DMS53 (cell line): ENCODE results near the gene CPED1.
A peak's percentile ranks its signal among the peaks of the same experiment; 100 is the strongest.
"Not testable (repeated sequence)": the region's sequence is repeated elsewhere in the genome, so short reads cannot be mapped to it uniquely, and the experiment has no call there.

Source experiments
- DNase-seq: peaks from one replicate; lab custom pipeline; 2025; lab: John Stamatoyannopoulos, UW

CPED1 gene

GRCh38 chr7:121252523-121253235 lies 264.2 kb downstream of the CPED1 start:
- not testable (repeated sequence) for DNase-seq

GRCh38 chr7:121259826-121260225 lies 271.3 kb downstream of the CPED1 start:
- no peak for DNase-seq

GRCh38 chr7:121261207-121261884 lies 272.8 kb downstream of the CPED1 start:
- DNase-seq = no peak

- no peak for DNase-seq
Observed at GRCh38 chr7:121262221-121262620, 273.7 kb downstream of the CPED1 start.

GRCh38 chr7:121262969-121263368 lies 274.5 kb downstream of the CPED1 start:
- DNase-seq = no peak

GRCh38 chr7:121266307-121266894 lies 277.9 kb downstream of the CPED1 start:
- DNase-seq = no peak

GRCh38 chr7:121267612-121268011 lies 279.1 kb downstream of the CPED1 start:
- DNase-seq = no peak

GRCh38 chr7:121269798-121270197 lies 281.3 kb downstream of the CPED1 start:
- DNase-seq = no peak

- no peak for DNase-seq
Observed at GRCh38 chr7:121271098-121271497, 282.6 kb downstream of the CPED1 start.

GRCh38 chr7:121271916-121272315 lies 283.4 kb downstream of the CPED1 start:
- no peak for DNase-seq

GRCh38 chr7:121272676-121273075 lies 284.2 kb downstream of the CPED1 start:
- DNase-seq = no peak

- DNase-seq = no peak
Observed at GRCh38 chr7:121273467-121274167, 285.1 kb downstream of the CPED1 start.

GRCh38 chr7:121274467-121274866 lies 286.0 kb downstream of the CPED1 start:
- DNase-seq = no peak

GRCh38 chr7:121275204-121275603 lies 286.7 kb downstream of the CPED1 start:
- DNase-seq = peak; percentile 79

- DNase-seq = no peak
Observed at GRCh38 chr7:121276313-121276712, 287.8 kb downstream of the CPED1 start.

GRCh38 chr7:121278120-121279021 lies 289.9 kb downstream of the CPED1 start:
- DNase-seq = peak; percentile 24

GRCh38 chr7:121279060-121279620 lies 290.6 kb downstream of the CPED1 start:
- no peak for DNase-seq

- no peak for DNase-seq
Observed at GRCh38 chr7:121279822-121280221, 291.3 kb downstream of the CPED1 start.

GRCh38 chr7:121280656-121281055 lies 292.1 kb downstream of the CPED1 start:
- DNase-seq = no peak

GRCh38 chr7:121282129-121282528 lies 293.6 kb downstream of the CPED1 start:
- DNase-seq = no peak

GRCh38 chr7:121285066-121285667 lies 296.7 kb downstream of the CPED1 start:
- no peak for DNase-seq
